Suprapubic skin (tissue), 4 donors: ENCODE measurements around the gene MYBPH. TPM values are rescaled to one million over a fixed set of nuclear protein-coding genes. Genes with fewer than 3 reads are reported as not detected.

ENCODE experiments used
- DNase-seq, 2 donors: peaks; one replicate each; pipeline ENCODE4 v3.0.0-alpha.2; 2019; ENCODE audit warnings: low spot score in 2 of 2
- H3K27ac ChIP-seq: fragments of 200-600 bp; sonication (generic); one replicate; pipeline ENCODE4 v1.5.1; 2019
- H3K27me3 ChIP-seq: fragments of 200-600 bp; sonication (generic); one replicate; pipeline ENCODE4 v1.5.1; 2019
- H3K36me3 ChIP-seq: fragments of 200-600 bp; sonication (generic); one replicate; pipeline ENCODE4 v1.5.1; 2019
- H3K4me1 ChIP-seq: fragments of 200-600 bp; sonication (generic); one replicate; pipeline ENCODE4 v1.5.1; 2019
- H3K4me3 ChIP-seq: fragments of 200-600 bp; sonication (generic); one replicate; pipeline ENCODE4 v1.5.1; 2019; ENCODE audit warnings: mild to moderate bottlenecking
- H3K9me3 ChIP-seq: fragments of 200-600 bp; sonication (generic); one replicate; pipeline ENCODE4 v1.5.1; 2019
- CTCF ChIP-seq, 2 donors: fragments of 200-600 bp in 1 of 2; fragments of 450-650 bp in 1 of 2; sonication (generic) in 1 of 2; IDR thresholded peaks; one replicate each; pipeline ENCODE4 v1.5.1; 2016 to 2019; ENCODE audit warnings: antibody characterized with exemption in 2 of 2, mild to moderate bottlenecking in 1 of 2, moderate library complexity in 1 of 2
- EP300 ChIP-seq: sonication (generic); formaldehyde crosslinking; IDR thresholded peaks from one replicate; pipeline ENCODE4 v1.6.1; 2017; ENCODE audit warnings: antibody characterized with exemption
- POLR2A ChIP-seq, 2 donors: fragments of 450-650 bp; IDR thresholded peaks; one replicate each; pipeline ENCODE4 v1.6.1; 2017; ENCODE audit warnings: antibody characterized with exemption in 2 of 2, mild to moderate bottlenecking in 2 of 2, moderate library complexity in 2 of 2
- POLR2AphosphoS5 ChIP-seq, 3 donors: sonication (generic); formaldehyde crosslinking; IDR thresholded peaks; one replicate each; pipeline ENCODE4 v1.6.1; 2017; ENCODE audit warnings: antibody characterized with exemption in 3 of 3
- WGBS: methylation state at CpG from one replicate; pipeline ENCODE4 v1.1.5; 2018; 5-methylcytosine and 5-hydroxymethylcytosine counted together
- total RNA-seq, 4 donors: library from RNA; depleted of rRNA; stranded (reverse); fragments of >200 nt; gene quantifications; one replicate each; pipeline ENCODE4 v1.1.0, GENCODE V29; 2016

The MYBPH gene
- total RNA-seq, 4 donors from 2014 or later = 0.26 TPM; not detected in 3

DNA sequence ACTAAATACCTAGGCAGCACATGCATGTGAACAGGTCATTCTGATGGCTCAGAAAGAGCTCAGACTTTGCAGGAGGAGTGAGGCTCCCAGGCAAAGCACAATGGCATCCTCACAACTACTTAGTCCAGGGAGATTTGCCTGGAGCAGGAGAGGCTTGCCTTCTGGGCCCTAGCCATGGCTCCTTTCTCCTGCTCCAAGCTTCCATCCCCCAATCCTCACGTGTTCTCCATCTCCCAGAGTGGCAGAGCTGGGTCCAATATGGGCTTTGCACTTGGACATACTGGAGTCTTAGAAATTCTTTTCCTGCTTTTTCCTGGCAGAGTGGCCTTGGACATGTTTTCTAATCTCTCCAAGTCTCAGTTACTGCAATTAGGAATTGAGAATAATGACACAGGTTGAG lies 15.8 kb downstream of the MYBPH start:
- WGBS = 85% methylated on average over 1 of the region's 1 CpG
- H3K9me3 ChIP-seq = no peaks in the 10 kb centered on the region
- H3K4me3 ChIP-seq = no peak overlapping the region
- H3K27ac ChIP-seq = no peak overlapping the region
- DNase-seq = no peak
- no peaks in the 10 kb centered on the region for H3K4me1 ChIP-seq
- TF ChIP-seq POLR2A (IDR thresholded peaks at IDR 0.05) (no peak), POLR2AphosphoS5 (IDR thresholded peaks at IDR 0.05) (no peak), CTCF (IDR thresholded peaks at IDR 0.05) (no peak), EP300 (no peak)
- peaks cover 12% of the 10 kb centered on the region for H3K27me3 ChIP-seq
- no peaks in the 10 kb centered on the region for H3K36me3 ChIP-seq

DNA sequence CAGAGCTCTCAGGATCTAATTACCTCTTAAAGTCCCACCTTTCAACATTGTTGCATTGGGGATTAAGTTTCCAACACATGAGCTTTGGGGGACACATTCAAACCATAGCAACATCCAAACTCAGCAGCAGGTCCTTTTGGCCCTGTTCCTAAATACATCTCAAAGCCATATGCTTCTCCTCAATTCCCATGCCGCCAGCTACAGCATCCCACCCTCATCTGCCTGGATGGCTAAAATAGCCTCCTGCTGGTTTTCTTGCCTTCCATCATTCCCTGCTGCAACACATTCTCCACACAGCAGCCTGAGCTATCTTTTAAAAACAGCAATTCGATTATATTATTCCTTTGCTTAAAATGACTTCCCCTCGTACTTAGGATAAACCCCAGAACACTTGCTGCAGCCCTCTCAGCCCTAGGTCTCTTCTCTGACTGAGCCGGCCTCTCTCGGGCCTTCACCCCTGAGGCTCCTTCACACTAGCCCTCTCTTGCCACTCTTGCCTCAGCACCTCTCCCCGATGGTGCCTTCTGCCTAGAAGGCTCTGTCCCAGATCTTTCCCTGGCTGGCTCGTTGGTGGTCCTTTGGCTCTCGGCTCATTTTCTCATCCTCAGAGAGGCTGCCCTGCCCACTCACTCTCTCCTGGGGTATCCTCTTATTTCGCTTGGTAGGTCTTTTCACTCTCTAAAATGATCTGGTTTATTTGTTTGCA lies 16.5 kb downstream of the MYBPH start:
- Histone ChIP-seq H3K4me3 (no peak overlapping the region), H3K4me1 (peaks cover 3% of the 10 kb centered on the region), H3K27me3 (peaks cover 12% of the 10 kb centered on the region), H3K27ac (no peak overlapping the region), H3K9me3 (no peaks in the 10 kb centered on the region), H3K36me3 (no peaks in the 10 kb centered on the region)
- no peak for DNase-seq
- WGBS = 87% methylated on average over 9 of the region's 9 CpGs
- TF ChIP-seq POLR2A (IDR thresholded peaks at IDR 0.05) (no peak), POLR2AphosphoS5 (IDR thresholded peaks at IDR 0.05) (no peak), EP300 (no peak), CTCF (IDR thresholded peaks at IDR 0.05) (no peak)

DNA sequence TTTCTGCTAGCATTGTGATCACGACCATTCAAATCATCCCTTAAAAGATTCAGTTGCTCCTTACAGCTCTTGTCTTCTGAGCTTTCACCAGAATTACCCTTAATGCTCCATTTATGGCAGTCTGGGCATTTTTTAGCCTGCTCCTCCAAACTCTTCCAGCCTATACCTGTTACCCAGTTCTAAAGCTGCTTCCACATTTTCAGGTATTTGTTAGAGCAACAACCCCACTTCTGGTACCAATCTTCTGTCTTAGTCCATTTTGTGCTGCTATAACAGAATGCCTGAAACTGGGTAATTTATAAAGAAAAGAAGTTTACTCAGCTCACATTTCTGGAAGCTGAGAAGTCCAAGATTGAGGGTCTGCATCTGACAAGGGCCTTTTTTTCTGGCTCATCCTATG lies 17.2 kb downstream of the MYBPH start:
- Histone ChIP-seq H3K4me3 (no peak overlapping the region), H3K36me3 (no peaks in the 10 kb centered on the region), H3K27ac (no peak overlapping the region), H3K4me1 (peaks cover 8% of the 10 kb centered on the region), H3K27me3 (peaks cover 12% of the 10 kb centered on the region), H3K9me3 (no peaks in the 10 kb centered on the region)
- no peak for DNase-seq
- TF ChIP-seq POLR2A (IDR thresholded peaks at IDR 0.05) = no peak
- no peak for TF ChIP-seq EP300
- TF ChIP-seq CTCF (IDR thresholded peaks at IDR 0.05) = no peak
- TF ChIP-seq POLR2AphosphoS5 (IDR thresholded peaks at IDR 0.05) = no peak
- WGBS = 79% methylated on average over 1 of the region's 1 CpG

DNA sequence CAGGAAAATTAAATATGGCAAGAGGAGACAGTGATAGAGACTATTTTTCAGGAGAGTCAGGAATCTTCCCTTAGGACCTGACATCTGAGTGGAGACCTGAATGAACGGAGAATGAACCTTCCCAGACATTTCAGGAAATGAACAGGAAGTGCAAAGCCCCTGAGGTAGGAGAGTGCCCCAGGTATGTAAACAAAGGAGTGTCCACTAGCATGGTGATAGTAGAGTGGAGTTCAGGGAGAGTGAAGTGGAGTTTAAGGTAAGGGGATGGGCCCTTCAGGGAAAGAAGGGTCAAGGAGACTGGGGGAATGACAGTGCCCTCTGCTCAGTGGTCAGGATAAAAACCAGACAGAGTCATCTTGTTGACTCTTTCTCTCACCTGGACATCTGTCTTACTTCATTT lies 19.3 kb downstream of the MYBPH start:
- H3K4me3 ChIP-seq = no peak overlapping the region
- DNase-seq = no peak

More for the DNA sequence above, 19.3 kb downstream of the MYBPH start:
- TF ChIP-seq CTCF (IDR thresholded peaks at IDR 0.05) = no peak
- TF ChIP-seq POLR2A (IDR thresholded peaks at IDR 0.05) = no peak
- TF ChIP-seq POLR2AphosphoS5 (IDR thresholded peaks at IDR 0.05) = no peak
- TF ChIP-seq EP300 = no peak
- Histone ChIP-seq H3K27ac (no peak overlapping the region), H3K36me3 (no peaks in the 10 kb centered on the region), H3K4me1 (peaks cover 8% of the 10 kb centered on the region), H3K9me3 (no peaks in the 10 kb centered on the region), H3K27me3 (peaks cover 3% of the 10 kb centered on the region)
- WGBS = 81% methylated on average over 1 of the region's 1 CpG
